Measurements from ENCODE around the gene RHBDD2. TPM values are rescaled to one million over a fixed set of nuclear protein-coding genes. Genes with fewer than 3 reads are reported as not detected.
A peak's percentile ranks its signal among the peaks of the same experiment; 100 is the strongest.

Gene RHBDD2
- total and polyA plus RNA-seq, 9 of the 15 experiments (the other 6 are each of a cell fraction or from before 2014, with no cell fraction given) = 3.3 to 36.7 (median 17.9) TPM

DNA sequence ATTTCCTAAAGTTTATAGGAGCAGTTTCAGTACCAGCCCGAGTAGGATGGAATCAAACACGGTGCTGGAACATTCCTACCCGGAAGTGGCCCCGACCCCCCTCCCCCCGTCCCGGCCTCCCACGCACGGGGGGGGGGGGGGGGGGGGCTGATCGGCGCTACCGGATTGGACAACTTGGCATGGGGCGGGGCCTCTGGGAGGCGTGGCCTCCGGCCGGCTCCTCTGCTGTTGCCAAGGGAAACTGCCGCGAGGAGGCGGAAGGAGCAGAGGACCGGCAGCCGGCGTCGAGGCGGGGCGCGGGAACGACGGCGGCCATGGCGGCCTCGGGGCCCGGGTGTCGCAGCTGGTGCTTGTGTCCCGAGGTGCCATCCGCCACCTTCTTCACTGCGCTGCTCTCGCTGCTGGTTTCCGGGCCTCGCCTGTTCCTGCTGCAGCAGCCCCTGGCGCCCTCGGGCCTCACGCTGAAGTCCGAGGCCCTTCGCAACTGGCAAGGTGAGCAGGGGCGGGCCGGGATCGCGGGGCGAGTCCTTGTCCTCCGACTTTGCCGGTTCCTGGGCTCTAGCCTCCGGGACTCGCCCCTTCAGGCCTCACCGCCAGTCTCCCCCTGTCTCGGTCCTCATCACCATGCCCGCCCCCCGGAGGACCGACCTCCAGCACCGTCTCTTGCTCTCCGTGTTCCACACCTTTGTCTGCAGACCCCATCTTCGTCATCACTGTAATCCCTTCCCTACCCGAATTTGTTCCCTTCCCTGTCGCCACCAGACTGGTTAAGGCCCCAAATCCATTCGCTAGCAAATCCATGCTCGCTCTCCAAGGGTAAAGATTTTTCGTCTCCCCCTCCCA, at the start of gene RHBDD2 (continued):
- TF ChIP-seq, protein P1, sequence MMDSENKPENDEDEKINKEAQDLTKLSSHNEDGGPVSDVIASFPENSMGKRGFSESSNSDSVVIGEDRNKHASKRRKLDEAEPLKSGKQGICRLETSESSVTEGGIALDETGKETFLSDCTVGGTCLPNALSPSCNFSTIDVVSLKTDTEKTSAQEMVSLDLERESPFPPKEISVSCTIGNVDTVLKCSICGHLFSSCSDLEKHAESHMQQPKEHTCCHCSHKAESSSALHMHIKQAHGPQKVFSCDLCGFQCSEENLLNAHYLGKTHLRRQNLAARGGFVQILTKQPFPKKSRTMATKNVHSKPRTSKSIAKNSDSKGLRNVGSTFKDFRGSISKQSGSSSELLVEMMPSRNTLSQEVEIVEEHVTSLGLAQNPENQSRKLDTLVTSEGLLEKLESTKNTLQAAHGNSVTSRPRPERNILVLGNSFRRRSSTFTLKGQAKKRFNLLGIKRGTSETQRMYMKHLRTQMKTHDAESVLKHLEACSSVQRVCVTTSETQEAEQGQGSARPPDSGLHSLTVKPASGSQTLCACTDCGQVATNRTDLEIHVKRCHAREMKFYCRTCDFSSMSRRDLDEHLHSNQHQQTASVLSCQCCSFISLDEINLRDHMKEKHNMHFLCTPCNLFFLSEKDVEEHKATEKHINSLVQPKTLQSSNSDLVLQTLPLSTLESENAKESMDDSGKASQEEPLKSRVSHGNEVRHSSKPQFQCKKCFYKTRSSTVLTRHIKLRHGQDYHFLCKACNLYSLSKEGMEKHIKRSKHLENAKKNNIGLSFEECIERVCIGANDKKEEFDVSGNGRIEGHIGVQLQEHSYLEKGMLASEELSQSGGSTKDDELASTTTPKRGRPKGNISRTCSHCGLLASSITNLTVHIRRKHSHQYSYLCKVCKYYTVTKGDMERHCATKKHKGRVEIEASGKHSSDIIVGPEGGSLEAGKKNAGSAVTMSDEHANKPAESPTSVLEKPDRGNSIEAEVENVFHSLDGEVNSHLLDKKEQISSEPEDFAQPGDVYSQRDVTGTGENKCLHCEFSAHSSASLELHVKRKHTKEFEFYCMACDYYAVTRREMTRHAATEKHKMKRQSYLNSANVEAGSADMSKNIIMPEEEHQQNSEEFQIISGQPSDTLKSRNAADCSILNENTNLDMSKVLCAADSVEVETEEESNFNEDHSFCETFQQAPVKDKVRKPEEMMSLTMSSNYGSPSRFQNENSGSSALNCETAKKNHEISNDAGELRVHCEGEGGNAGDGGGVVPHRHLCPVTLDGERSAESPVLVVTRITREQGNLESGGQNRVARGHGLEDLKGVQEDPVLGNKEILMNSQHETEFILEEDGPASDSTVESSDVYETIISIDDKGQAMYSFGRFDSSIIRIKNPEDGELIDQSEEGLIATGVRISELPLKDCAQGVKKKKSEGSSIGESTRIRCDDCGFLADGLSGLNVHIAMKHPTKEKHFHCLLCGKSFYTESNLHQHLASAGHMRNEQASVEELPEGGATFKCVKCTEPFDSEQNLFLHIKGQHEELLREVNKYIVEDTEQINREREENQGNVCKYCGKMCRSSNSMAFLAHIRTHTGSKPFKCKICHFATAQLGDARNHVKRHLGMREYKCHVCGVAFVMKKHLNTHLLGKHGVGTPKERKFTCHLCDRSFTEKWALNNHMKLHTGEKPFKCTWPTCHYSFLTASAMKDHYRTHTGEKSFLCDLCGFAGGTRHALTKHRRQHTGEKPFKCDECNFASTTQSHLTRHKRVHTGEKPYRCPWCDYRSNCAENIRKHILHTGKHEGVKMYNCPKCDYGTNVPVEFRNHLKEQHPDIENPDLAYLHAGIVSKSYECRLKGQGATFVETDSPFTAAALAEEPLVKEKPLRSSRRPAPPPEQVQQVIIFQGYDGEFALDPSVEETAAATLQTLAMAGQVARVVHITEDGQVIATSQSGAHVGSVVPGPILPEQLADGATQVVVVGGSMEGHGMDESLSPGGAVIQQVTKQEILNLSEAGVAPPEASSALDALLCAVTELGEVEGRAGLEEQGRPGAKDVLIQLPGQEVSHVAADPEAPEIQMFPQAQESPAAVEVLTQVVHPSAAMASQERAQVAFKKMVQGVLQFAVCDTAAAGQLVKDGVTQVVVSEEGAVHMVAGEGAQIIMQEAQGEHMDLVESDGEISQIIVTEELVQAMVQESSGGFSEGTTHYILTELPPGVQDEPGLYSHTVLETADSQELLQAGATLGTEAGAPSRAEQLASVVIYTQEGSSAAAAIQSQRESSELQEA (IDR thresholded peaks at IDR 0.05; ENCODE audit: low read depth) = no peak
- TF ChIP-seq MCM2 (IDR thresholded peaks at IDR 0.05; ENCODE audit: low read depth) (no peak), SNIP1 (IDR thresholded peaks at IDR 0.05; ENCODE audit: low read depth) (no peak), CHD2 (IDR thresholded peaks at IDR 0.05; ENCODE audit: low read depth, low read length) (no peak), ZNF253 (CRISPR knock-in tag; conservative IDR thresholded peaks at IDR 0.05) (no peak), RFX5 (IDR thresholded peaks at IDR 0.05; ENCODE audit: low read depth, low read length) (peak; percentile 49; the same call in 1 of the 2 replicates), ZFP1 (CRISPR knock-in tag; IDR thresholded peaks at IDR 0.05) (no peak), ELF1 (tag; IDR thresholded peaks at IDR 0.05) (peak; percentile 100), NFIX (CRISPR knock-in tag; IDR thresholded peaks at IDR 0.05; ENCODE audit: low read depth) (no peak), ZNF583 (CRISPR knock-in tag; IDR thresholded peaks at IDR 0.05) (0 out of 2 replicates have a peak, but pooled peaks have one; percentile 11), EZH2 (IDR thresholded peaks at IDR 0.05; ENCODE audit: borderline replicate concordance, low read depth, low read length) (no peak), PHF21A (IDR thresholded peaks at IDR 0.05; ENCODE audit: borderline replicate concordance, low read depth) (no peak), NCOR1 (IDR thresholded peaks at IDR 0.05) (no peak), ELF2 (CRISPR knock-in tag; IDR thresholded peaks at IDR 0.05) (peak; percentile 81), MTA1 (IDR thresholded peaks at IDR 0.05; ENCODE audit: borderline replicate concordance) (no peak; the same call in 1 of the 2 replicates), ZNF274 (IDR thresholded peaks at IDR 0.05; ENCODE audit: borderline replicate concordance, low read depth, low read length) (no peak), RNF2 (IDR thresholded peaks at IDR 0.05) (peak; percentile 57; the same call in 1 of the 2 replicates), ZNF133 (CRISPR knock-in tag; IDR thresholded peaks at IDR 0.05) (0 out of 2 replicates have a peak, but pooled peaks have one; percentile 86), SMARCA5 (IDR thresholded peaks at IDR 0.05) (0 out of 2 replicates have a peak, but pooled peaks have one; percentile 58)
- TF ChIP-seq, protein P2, sequence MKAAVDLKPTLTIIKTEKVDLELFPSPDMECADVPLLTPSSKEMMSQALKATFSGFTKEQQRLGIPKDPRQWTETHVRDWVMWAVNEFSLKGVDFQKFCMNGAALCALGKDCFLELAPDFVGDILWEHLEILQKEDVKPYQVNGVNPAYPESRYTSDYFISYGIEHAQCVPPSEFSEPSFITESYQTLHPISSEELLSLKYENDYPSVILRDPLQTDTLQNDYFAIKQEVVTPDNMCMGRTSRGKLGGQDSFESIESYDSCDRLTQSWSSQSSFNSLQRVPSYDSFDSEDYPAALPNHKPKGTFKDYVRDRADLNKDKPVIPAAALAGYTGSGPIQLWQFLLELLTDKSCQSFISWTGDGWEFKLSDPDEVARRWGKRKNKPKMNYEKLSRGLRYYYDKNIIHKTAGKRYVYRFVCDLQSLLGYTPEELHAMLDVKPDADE (conservative IDR thresholded peaks at IDR 0.05; ENCODE audit: control insufficient read depth, low read depth, low read length) = no peak; the same call in 1 of the 2 replicates
- TF ChIP-seq, protein P3, sequence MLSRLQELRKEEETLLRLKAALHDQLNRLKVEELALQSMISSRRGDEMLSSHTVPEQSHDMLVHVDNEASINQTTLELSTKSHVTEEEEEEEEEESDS (CRISPR knock-in tag; IDR thresholded peaks at IDR 0.05) = no peak

All from K562 (cell line).